ENCODE measurements around the gene ELF4.
A peak's percentile ranks its signal among the peaks of the same experiment; 100 is the strongest.

ELF4 gene

DNA sequence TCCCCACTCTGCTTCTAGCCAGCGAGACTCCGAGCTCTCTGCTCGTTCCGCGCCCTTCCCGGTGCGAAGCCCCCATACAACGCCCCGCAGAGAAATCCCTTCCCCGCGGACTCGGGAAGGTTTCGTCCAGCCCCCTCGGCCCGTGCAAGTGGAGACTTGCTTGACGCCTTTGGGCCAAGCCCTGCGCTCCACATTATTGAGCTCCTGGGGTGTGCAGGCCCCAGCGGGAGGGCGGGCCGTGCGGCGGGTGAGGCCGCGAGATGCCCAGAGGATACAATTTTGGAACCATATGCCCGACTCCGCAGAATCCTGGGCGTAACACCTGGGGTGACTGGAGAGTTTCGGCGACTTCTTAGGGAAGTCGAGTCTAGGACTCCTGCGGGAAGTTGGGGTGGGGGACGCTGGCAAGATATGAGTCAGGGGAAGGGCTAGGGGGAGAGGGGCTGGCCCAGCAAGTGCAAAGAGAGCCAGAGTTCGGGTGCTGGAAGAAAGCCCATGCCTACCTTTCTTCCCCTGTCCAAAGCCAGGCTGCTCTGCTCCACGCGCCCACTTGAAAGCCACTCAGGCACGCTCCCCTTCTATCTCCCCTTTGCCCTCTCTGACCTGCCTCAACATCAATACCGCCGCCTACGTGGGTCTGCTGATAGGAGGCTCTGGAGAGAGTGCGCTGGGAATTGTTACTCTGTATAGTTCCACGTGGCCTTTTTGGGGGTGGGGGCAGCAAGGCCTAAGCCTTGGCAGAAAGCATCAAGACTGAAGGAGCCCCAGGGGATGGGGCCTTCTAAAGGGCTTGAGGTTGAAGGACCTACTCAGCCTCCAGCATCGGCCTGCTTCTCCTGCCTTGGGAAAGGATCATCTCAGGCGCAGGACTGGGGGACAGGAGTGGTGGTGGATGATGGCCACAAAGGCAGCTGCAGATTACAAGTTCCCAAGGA is 1.2 kb upstream of the ELF4 start:
- no peak for DNase-seq

DNA sequence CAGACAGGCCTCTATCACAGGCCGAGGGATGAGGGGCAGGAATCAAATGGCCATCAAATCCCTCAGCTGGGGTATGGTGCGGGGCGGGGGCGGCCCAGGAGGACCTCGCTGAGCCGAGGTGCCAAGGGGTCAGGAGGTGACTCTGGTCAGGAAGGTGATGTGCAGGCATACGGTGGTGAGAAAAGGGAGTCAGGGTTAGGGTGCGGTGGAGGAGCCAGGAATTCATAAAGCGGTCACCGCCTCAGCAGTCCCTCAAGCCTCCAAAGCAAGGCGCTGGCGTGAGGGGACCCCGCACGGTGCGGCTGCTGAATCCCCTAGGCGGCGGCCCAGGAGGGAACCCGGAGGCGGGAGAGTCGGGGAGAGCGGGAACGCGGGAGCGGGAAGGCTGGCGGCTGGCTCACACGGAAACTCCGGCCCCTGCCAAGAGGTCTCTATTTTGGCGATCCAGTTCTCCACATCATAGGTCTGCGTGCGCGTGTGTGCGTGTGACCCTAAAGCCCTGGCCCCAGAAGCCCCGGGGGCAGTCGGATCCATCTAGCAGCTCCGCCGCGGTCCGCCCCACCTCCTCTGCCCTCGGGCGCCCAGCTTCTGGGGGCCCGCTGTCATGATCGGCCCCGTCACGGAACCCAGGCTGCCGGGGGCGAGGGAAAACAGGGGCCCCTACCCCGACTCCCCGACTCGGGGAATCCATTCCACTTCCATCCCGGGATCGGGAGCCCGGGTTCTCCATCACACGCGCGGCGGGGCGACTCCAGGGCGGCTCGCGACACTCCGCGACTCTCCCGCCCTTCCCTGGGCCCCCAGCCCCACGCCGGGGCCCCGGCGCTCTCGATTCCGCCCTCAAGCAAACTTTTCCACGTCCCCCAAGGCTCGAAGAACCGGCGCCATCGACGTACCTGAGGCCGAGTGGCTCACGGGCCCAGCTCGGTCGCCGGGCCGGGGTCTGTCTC is 593 bp downstream of the ELF4 start:
- DNase-seq: no peak

DNA sequence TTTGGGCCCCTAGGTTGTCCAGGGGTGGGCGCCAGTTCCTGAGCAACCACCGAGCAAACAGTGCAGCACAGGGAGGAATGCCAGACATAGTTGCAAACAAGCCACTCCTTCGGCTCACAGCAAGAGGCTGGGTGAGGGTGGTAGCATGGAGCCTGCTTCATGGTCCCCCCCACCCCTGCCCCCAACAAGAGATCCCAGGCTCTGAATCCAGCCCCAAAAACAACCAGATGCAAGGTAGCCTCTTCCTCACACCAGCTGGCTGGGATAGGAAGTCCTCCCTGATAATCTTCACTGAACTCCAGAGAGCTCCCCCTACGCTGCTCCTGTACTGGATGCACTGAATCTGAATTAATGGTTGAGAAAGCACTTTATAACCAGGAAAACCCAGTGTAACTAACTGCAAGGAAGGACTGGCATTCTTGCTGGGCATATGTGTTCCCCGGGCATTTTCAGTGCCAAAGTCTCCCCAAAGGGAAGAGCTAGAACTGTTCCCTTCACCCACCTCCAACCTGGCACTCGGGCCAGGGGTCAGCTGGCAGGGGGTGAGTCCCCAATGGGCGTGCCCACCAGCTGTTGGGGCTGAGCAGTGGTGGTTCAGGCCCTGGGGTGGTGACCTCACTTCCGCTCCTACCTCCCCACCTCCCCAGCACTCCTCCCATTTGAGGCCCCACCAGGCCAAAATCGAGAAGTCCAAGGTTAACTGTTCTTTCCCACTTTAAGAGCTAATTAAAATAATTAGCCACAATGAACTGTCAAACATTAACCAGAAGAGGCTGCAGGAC is 1.5 kb downstream of the ELF4 start:
- DNase-seq: peak; percentile 50

DNA sequence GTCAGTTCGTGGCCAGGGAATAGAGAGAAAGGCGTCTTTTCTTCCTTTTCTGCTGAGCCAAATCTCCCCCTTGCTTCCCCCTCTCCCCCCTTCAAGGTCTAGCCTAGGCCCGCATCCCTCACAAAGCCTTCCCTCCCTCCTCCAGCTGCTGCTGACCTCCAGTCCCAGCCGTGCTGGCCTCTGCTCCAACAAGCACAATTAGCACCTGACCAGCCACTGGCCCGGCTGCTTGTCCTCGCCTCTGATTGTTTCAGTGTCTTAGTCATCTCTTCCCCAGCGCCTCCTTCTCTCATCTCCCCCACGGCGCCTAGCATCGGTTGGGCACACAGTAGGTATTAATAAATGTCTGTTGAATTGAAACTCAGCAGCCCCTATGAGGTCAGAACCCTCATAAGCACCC is 4.2 kb downstream of the ELF4 start:
- DNase-seq: no peak

DNA sequence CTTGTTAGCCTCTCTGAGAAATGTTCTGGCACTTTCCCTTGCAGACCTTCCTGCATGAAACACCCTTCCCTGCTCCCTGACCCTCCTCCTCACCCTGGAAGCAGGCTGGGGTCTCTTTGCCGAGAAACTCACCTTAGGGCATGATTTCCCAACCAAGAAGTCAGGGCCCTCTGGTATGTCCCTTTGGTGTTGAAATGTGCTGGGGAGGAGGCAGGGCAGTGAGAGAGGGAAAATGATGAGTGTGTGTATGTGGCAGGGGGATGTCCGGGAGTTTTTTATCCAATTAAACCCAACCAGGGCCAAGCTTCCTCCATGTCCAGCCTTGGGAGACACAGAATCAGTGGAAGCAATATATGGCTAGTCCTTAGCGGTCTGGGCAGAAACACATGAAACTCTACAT is 5.1 kb downstream of the ELF4 start:
- DNase-seq: no peak

DNA sequence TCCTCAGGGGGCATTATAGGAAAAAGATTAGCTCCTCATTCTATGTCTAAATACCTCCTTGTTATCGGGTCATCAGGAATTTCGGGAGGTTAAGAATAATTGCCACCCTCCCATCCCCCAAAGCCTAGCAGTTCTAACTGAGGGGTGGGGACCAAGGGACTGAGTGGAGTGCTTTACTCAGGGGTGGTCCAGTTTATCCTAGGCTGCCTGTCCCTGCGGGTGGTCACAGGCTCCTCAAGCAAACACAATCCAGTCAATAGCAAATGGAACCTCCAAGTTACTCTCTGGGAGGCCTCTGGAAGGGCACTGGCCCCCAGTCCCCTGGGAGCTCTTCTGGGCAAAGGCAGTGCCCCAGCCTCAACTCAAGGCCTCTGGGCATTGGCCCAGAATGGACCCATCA is 6.7 kb downstream of the ELF4 start:
- DNase-seq: no peak

DNA sequence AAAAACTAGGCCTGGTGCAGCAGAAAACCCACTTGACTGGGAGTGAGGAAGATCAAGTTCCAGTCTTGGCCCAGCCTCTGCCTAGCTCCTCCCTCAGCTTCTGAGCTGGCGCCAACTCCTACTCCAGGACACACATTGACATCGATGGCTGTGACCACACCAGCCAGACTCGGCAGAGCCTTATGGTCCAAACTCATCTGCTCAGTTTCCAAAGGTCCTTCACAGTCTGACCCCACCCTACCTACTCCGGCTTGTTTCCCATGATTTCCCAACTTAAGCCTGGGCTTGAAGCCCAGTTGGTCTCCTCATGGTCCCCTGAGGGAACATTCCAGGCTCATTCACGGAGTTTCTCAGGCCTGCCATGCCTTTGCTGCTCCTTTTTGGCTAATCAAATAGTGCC is 10.1 kb downstream of the ELF4 start:
- no peak for DNase-seq

DNA sequence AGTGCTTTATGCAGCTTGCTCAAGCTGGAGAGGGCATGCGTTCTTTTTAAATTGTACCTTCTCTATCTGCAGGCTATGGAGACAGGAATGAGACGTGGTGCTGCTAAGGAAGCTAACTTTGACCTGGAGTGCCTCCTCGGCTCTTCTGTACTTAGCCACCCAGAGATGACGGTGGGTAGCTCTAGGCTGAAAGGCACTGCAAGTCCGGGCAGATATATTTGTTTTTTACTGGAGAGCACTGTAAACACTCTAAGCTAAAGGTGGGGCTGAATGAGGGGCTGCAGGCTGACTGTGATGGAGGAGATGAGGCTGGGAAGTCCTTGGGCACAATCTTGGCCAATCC is 12.1 kb downstream of the ELF4 start:
- no peak for DNase-seq

DNA sequence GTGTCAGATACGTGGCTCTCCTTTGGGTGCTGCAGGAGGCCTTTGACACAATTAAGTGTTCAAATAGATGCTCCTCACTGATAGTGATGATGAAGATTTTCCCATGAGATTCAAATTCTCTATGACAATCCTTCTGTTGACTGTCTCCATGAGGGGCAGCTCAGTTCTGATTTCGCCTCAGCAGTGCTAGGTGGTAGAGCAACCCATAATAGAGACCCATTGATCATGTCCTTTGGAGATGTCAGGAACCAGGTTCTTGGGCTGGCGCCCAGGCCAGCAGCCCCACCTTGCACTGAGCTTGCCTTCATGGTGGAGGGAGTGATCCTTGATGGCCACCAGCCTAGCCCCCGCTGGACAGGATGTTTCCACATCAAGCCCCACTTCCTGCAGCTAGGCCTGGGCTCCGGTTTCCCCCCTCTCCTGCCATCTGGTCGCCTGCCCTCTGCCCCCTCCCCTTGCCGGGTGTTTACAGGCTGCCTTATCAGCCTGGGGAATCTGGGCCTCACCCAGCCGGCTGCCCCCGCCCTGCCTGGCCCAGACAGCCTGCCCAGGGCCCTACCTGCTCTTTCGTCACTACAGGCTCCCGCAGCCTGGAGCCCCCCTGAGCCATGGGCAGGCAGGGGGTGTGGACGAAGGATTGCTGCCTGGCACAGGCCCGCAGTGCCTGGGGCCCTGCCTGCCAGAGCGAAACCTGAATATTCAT is 12.6 kb downstream of the ELF4 start:
- DNase-seq: peak; percentile 55

DNA sequence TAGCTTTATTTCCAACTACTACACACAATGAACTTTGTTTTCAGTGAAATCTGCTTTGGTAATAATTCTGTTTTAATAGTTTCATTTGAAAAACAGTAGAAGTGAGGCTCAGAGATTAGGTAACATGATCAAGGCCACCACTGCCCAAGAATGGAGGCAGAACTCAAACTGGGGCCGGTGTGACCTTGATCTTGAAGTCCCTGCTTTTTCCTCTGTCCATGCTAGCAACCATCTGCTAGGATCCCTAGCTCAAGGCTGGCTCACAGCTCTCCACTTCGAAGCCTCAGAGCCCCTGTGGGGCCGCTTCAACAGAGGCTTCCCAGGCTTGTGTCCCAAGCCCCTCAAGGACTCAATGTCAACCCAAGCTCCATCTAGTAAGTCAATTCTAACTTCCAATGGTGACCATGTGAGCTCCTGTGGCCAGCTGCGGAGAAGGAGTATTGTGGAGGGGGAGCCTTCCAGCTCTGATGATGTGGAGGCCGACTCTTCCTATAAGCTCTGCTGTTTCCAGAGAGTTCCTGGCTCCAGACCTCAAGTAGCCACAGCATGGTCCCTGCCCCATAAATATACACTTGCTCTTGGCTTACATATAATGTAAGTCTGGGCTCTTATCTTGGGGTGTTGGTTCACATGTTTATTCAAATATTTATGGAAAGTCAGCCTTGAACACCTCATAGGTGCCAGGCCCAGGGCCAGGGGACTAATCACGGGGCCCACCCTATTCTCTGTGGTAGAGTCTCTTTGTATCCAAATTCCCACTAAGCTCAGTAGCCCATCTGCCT is 14.9 kb downstream of the ELF4 start:
- no peak for DNase-seq

DNA sequence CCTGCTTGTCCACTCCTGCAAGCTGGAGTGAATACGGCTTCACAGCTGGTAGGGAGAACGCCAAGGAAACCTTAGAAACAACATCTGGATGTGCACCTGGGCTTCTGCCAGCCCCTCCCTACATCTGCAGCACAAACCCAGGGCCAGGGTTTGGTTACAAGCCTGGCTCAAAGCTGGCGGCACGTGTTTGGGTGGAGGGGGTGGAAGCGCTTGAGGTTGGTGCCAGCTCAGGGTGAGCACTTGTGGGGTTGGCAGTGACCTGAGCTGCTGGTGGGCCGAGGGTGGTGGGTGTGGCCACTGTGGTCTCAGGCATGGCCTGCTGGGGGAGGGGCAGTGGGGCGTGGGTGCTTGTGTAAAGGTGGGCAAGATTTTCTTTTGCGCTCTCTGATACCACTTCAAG is 15.6 kb downstream of the ELF4 start:
- DNase-seq: peak; percentile 22

DNA sequence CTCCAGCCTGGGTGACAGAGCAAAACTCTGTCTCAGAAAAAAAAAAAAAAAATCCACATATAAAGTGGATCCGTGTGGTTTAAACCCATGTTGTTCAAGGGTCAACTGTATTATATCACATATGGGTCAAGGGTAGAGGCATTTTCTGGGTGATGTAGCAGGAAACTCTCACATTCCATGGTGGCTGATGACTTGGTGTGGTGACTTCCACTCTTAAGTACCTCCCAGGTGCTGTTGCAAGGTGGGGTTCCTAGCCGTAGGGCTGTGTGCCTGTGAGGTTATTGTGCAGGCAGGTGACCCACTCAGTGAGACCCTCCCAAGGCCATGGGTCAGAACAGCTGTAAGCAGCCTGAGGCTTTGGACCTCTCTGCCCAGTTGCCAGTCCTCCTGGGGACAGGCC is 17.0 kb downstream of the ELF4 start:
- no peak for DNase-seq

DNA sequence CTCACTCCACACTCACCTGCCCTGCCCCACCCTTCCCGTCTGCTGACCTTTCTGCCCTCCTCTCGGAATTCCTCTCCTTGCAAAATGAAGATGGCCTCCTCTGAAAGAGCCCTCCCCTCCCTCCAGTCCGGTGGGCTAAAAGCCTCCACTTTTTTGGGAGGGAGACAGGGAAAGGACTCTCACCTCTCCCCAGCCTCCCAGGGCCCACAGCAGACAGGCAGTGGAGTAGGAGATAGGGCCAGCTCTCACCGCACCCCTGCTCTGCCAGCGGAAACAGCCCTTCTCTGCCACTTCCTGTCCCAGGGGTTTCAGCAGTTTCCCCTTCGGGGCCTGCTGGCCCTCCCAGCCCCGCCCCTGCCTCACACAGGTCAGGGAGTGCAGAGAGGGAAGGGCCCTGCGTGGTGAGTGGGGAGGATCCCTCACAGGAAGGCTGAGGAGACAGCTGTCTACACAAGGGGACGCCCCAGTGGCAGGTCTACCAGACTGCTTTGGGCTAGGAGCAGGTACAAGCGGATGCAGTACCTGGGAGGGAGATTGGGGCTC is 18.2 kb downstream of the ELF4 start:
- peak; percentile 84 for DNase-seq

DNA sequence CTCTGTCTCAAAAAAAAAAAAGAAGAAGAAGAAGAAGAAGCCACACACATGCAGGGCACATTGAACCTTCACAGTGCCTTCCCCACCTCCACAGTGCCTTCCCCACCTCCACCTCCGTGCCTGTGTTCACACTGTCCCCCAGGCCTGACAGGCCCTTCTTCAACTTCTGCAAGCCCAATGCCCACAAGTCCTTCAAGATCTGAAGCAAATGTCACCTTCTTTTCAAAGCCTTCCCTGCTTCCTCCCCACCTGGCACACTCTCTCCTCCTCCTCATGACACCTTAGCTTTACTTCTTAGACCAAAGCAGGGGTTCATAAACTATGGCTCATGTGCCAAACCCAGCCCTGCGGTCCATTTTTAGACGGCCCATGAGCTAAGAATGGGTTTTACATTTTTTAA is 19.9 kb downstream of the ELF4 start:
- no peak for DNase-seq

DNA sequence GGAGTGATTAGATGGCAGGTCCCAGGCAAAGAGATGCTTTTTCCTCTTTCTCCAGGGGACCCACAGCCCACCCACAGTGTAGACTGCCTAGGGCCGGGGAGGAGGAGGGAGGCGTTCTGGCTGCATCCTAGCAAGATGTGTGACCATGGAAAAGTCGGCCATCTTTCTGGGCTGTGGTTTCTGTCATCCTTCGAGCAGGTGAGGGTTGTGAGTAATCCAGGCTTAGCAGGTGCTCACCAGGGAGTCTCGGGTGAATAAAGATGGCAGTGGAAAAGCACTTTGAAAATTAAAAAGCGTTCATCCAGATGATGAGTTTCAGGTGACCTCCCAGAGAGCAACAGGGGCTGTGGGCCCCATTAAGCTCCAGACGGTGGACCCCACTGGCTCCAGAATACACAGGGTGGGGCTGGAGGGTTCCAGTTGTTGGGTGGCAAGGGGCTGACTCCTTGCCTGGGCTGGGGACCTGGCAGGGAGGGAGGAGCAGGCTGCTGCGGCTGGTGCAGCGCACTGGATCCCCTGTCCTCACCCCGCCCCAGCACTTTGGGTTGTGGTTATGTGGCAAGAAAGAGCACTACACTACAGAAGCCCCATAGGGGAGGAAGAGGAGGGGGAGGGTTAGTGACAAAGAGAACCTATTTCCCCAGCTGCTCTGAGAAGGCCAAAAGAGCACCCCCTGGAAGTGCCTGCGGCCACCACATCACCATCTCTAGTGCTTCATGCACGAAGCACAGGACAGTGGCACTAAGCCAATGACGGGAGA is 23.7 kb downstream of the ELF4 start:
- DNase-seq: peak; percentile 79

DNA sequence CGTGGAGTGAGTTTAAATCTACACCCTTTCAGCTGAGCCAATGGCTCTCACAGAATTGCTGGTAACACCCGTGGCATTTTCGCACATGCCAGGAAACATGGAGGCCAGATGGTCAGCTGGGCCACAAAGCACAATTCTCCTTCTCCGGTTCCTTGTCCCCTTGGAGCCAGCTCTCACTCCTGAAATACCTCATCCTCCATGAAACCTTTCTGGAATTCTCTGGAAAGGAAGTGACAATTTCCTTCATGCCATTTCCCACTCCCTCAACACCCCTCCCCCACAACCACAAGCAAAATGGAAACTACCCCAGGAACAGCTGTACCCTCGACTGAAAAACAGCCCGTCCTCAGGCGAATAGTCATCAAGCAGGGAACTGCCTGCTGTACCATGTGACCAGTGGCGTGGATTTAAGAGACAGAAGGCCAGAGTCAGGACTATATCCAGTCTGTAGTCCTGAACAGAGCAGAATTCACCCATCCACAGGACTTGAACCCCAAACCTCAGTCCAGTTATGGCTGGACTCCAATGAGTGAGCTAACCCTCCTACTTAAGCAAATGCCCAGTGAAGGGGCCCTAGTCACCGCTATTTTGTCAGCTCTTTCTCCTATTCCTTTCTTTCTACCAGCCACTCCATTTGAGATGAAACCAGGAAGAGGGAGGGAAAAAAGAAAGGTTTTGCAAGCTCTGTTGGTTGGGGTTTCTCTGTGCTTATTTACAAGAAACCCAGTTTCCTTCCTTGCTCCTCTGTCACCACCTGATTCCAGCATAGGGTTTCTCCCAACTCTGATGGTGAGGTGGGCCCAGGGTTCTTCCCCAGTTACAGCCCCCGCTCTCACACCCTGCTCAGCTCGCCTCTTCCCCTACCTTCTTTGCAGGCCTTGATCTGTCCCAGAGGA is 24.5 kb downstream of the ELF4 start:
- DNase-seq: no peak

DNA sequence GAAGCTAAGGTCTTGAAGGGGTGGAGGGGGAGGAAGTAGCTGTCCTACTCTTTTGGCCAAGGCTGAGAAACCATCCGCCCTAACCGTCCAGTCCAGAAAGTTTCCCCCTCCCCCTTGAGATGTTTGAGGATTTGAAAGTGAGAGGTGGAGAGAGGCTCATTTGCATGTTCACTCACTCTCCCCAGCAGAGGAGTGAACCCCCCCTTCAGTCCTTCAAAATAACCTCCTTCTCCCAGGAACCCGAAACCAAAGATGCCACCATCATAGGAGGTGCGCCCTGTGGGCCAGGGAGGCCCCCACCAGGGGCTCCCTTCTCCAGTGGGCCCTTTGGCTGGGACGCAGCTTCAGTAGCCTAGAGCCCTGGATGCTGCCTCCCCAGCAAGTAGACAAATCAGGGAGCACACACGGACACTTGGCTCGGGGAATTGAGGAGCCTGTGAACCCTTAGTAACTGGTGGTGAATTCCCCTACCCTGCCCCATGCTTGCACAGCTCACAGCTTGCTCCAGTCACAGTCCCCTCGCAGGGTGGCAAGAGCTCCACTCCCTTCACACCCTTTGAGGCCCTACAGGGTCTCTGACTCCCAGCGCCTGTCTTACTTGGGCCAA is 25.6 kb downstream of the ELF4 start:
- no peak for DNase-seq

DNA sequence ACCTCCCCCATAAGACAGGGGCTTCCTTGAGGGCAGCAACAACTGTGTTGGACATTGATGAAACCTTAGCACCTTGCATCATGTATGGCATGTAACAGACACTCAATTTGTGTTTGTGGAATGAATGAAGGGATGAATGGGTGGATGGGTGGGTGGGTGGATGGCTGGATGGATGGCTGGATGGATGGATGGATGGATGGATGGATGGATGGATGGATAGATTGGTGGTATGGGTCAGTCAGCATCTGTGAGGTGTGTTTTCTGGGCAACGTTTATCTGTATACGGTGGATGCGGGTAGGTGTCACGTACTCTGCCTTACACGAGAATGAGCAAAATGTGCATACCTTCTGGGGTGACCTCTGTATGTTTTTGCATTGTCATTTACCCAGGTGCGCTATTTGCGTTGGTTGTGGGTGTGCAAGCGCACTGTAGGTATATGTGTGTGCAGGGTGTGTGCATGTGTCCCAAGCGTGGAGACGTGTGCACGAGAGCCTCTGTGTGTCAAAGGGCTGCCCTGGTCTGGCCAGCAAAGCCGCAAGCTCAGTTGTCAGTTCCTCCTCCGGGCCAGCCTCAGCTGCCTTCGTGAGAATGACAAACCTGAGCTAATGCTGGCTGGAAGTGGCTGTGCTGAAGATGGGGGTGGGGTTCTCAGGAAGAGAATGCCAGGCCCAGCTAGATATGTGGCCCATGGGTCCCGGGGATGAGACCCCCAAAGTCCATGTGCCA is 26.5 kb downstream of the ELF4 start:
- peak; percentile 29 for DNase-seq

Measured in CD4-positive, alpha-beta T cell treated with Interleukin-17A for 4 hours (primary cell).